Neural crest cell (in vitro differentiated cells): Measurements from ENCODE around the gene CACNA2D4. TPM values are rescaled to one million over a fixed set of nuclear protein-coding genes. Genes with fewer than 3 reads are reported as not detected.

Experiments
- DNase-seq: peaks from one replicate; pipeline ENCODE4 v3.0.0; 2021; ENCODE audit warnings: low read depth, mixed read lengths, low spot score
- H3K27ac Mint-ChIP-seq: one replicate; pipeline ENCODE4 v1.8.0; 2021; ENCODE audit warnings: mild to moderate bottlenecking, mixed read lengths; ENCODE audit not compliant: unreplicated experiment
- H3K27me3 Mint-ChIP-seq: 2 replicates; pipeline ENCODE4 v1.8.0; 2021; ENCODE audit warnings: low read depth, mild to moderate bottlenecking, mixed read lengths
- H3K36me3 Mint-ChIP-seq: 2 replicates; pipeline ENCODE4 v1.8.0; 2021; ENCODE audit warnings: low read depth, mild to moderate bottlenecking, mixed read lengths
- H3K4me1 Mint-ChIP-seq: 2 replicates; pipeline ENCODE4 v1.8.0; 2021; ENCODE audit warnings: mixed read lengths
- H3K4me3 Mint-ChIP-seq: one replicate; pipeline ENCODE4 v1.8.0; 2021; ENCODE audit warnings: mild to moderate bottlenecking, mixed read lengths
- H3K9me3 Mint-ChIP-seq: 2 replicates; pipeline ENCODE4 v1.8.0; 2021; ENCODE audit warnings: mixed read lengths
- total RNA-seq: library from RNA; stranded (reverse); gene quantifications from 2 replicates; pipeline ENCODE4 v1.2.1, GENCODE V29; 2021
- TF ChIP-seq, protein P1 (sequence below): fragments of 200-600 bp; sonication (generic); conservative IDR thresholded peaks from 2 replicates; pipeline ENCODE4 v1.5.0; 2021; ENCODE audit warnings: antibody characterized with exemption, mild to moderate bottlenecking

CACNA2D4 gene
- total RNA-seq, 1 donor from 2014 or later: 0.72 TPM

DNA sequence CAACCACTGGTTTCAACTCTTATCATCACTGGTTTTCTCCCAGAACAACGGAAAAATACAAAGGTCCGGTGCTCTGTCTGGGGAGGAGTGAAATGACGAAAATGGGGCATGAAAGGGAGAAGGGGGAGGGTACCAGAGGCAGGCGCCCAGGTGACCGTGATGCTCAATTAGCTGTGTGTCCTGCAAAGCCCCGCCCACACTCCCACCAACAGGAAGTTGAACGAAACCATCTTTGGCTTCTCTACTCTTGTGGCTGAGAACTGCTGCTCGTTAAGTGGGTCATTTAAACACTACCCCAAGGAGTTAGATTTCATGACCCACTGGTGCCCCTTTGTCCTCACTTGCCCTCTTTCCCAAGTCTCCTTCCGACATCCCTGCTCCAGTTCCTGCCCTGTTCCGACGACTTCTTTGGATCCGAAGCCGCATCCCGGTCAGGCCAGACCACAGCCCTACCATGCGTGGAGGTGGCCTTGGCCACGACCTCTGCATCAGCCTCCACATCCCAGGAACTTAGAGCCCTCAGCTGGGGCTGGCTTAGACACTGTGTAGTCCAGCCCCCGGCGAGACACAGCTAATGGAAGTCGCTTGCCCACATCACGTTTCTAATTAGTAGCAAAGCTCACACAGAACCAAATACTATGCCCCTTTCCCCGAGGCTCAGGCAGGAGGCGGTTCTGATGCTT lies 109.5 kb downstream of the CACNA2D4 start:
- TF ChIP-seq, protein P1, sequence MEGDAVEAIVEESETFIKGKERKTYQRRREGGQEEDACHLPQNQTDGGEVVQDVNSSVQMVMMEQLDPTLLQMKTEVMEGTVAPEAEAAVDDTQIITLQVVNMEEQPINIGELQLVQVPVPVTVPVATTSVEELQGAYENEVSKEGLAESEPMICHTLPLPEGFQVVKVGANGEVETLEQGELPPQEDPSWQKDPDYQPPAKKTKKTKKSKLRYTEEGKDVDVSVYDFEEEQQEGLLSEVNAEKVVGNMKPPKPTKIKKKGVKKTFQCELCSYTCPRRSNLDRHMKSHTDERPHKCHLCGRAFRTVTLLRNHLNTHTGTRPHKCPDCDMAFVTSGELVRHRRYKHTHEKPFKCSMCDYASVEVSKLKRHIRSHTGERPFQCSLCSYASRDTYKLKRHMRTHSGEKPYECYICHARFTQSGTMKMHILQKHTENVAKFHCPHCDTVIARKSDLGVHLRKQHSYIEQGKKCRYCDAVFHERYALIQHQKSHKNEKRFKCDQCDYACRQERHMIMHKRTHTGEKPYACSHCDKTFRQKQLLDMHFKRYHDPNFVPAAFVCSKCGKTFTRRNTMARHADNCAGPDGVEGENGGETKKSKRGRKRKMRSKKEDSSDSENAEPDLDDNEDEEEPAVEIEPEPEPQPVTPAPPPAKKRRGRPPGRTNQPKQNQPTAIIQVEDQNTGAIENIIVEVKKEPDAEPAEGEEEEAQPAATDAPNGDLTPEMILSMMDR: no peak
- no peaks in the 10 kb centered on the region for H3K27me3 Mint-ChIP-seq
- no peak overlapping the region for H3K4me3 Mint-ChIP-seq
- DNase-seq: no peak
- H3K27ac Mint-ChIP-seq: no peak overlapping the region
- peaks cover 30% of the 10 kb centered on the region for H3K4me1 Mint-ChIP-seq
- no peaks in the 10 kb centered on the region for H3K36me3 Mint-ChIP-seq
- H3K9me3 Mint-ChIP-seq: no peaks in the 10 kb centered on the region

DNA sequence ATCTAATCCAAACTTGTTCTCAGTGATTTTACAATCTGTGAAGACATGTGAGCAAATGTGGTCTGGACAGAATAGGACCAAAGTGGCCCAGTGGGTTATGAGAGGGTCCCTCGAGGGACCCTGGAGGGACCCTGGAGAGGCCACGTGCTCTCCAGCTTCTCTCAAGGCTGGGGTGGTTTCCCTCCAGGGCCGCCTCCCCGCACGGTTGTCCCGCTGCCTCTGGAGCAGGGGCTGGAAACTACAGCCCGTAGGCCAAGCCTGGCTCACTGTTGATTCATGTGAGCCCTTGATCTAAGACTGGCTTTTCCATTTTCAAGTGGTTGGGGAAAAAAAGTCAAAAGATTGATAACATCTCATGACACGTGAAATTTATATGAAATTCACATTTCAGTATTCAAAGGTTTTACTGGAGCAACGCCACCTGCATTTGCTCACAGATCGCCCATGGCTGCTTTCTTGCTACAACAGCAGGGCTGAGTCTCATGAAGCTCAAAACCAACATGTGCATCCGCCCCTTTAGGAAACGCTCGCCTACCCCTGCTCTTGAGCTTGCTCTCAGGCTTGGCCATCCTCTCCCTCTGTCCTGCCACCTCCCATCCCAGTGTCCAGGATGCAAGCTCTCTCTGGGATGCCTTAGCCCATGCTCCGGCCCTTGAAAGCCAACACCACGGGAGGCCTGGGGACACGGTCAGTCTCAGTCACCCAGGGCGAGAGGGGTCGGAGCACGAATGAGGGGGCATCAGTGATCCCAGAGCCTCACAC lies 110.2 kb downstream of the CACNA2D4 start:
- Mint-ChIP-seq H3K27ac (no peak overlapping the region), H3K9me3 (no peaks in the 10 kb centered on the region), H3K36me3 (no peaks in the 10 kb centered on the region), H3K4me1 (peaks cover 30% of the 10 kb centered on the region), H3K4me3 (no peak overlapping the region), H3K27me3 (no peaks in the 10 kb centered on the region)
- TF ChIP-seq, protein P1: no peak
- no peak for DNase-seq

DNA sequence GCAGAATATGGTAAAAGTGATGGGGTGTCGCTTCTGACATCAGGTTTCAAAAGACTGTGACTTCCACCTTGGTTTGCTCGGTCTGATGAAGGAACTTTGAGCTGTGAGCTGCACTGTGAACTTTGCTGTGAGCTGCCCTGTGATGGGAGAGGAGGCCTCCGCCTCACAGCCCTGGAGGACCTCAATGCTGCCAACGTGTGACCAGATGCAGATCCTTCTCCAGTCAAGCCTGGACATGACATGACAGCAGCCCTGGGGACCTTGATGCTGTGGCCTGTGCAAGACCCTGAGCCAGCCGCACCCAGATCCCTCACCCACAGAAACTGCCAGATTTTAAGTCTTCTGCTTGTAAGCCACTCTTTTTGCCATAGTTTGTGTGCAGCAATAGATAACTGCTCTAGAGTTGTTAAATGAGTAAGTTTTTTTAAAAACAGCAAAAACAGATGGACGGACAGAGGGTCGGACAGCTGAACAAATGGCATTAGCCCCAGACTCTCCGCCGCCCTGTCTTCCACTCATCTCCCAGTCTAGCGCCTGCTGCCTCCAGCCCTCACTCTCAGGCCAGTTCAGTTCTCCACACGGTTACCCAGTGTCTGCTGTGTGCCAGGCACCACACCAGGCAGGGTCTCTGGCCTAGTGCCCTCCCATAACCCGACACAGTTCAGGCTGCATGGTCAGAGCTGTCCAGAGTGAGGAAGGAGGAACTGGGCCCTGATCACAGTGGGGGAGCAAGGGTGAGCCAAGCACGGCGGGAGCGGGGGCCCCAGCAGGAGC lies 111.2 kb downstream of the CACNA2D4 start:
- Mint-ChIP-seq H3K36me3 (no peaks in the 10 kb centered on the region), H3K9me3 (no peaks in the 10 kb centered on the region), H3K27ac (peak overlapping the region; percentile 69), H3K4me3 (no peak overlapping the region), H3K4me1 (peaks cover 22% of the 10 kb centered on the region), H3K27me3 (no peaks in the 10 kb centered on the region)
- TF ChIP-seq, protein P1: no peak
- no peak for DNase-seq

DNA sequence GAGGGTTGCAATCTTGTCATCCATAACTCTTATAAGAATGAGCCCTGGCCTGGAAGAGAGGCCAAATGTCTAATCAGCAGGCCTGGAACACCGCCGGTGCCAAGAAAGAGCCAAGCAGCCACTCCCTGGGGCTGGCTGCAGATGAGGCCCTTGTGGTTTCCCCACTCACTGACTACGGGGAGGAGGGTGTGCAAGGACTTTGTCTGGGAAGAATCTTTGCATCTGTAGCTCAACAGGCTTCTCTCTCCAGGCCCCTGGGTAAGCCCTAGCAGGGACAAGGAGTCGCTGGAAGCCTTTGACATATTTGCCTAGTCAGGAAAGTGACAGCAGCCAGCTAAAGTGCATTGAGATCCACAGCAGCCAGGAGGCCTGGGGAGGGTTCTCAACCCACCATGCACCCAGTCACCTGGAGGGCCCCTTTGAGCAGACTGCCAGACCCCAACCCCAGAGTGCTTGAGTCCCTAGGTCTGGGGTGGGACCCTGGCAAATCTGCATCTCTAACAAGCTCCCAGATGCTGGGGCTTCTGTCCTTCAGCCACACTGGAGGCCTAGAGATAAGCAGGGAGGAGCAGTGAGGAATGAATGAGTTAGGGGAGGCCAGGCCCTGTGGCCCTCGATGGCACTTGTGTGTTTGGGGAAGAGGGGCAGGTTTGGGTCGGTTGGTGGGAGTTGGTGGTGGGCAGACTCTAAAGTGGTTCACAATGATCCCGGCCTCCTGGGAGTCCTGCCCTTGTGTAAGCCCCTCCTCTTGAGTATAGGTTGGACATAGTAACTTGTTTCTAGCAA lies 112.0 kb downstream of the CACNA2D4 start:
- Mint-ChIP-seq H3K36me3 (no peaks in the 10 kb centered on the region), H3K9me3 (no peaks in the 10 kb centered on the region), H3K27ac (no peak overlapping the region), H3K4me1 (peaks cover 21% of the 10 kb centered on the region), H3K4me3 (no peak overlapping the region), H3K27me3 (no peaks in the 10 kb centered on the region)
- TF ChIP-seq, protein P1: no peak
- no peak for DNase-seq
